ENCODE results near the gene ZNF692. TPM values are rescaled to one million over a fixed set of nuclear protein-coding genes. Genes with fewer than 3 reads are reported as not detected.
A peak's percentile ranks its signal among the peaks of the same experiment; 100 is the strongest.

The ZNF692 gene
- total RNA-seq, 1 experiment from 2014 or later: 48.5 TPM

GRCh38 chr1:248858096-248858890 lies 592 bp downstream of the ZNF692 start:
- intact Hi-C loops (cut with micrococcal nuclease; ENCODE audit: unreplicated experiment): loop anchor here (1.0 kb wide), 4 partner anchors 15 to 48 kb away; partner anchors contain the start of genes PGBD2 and ZNF672
- TSS peak; percentile 65 for BruUV-seq (replicated peaks)
- H3K36me3 Mint-ChIP-seq (ENCODE audit: insufficient read depth, unreplicated experiment): peaks cover 21% of the 10 kb centered on the region

GRCh38 chr1:248857749-248858095 lies 1.2 kb downstream of the ZNF692 start:
- Histone ChIP-seq H3K27me3 (replicated peaks; ENCODE audit: control insufficient read depth, insufficient read depth, low read length) (no peaks in the 10 kb centered on the region), H3K4me3 (ENCODE audit: low read depth, low read length) (peak overlapping the region; percentile 71), H3K4me1 (peaks cover 19% of the 10 kb centered on the region), H3K9me3 (no peaks in the 10 kb centered on the region), H3K36me3 (ENCODE audit: control insufficient read depth, insufficient read depth, low read length) (no peaks in the 10 kb centered on the region; the same call in 1 of the 2 replicates)
- BruUV-seq (replicated peaks): no TSS peak
- intact Hi-C loops (cut with micrococcal nuclease; ENCODE audit: unreplicated experiment): loop anchor here (1.0 kb wide), 4 partner anchors 16 to 49 kb away; partner anchors contain the start of genes PGBD2 and ZNF672
- peak overlapping the region; percentile 91 for H3K4me3 Mint-ChIP-seq (ENCODE audit: unreplicated experiment)
- H3K4me1 Mint-ChIP-seq (ENCODE audit: low read depth, unreplicated experiment): peaks cover 9% of the 10 kb centered on the region
- TF ChIP-seq CTCF (IDR thresholded peaks at IDR 0.05; ENCODE audit: insufficient read depth in 1 of 2, low read depth in 1 of 2, low read length in 1 of 2, severe bottlenecking in 1 of 2, unreplicated experiment in 1 of 2): no peak
- peaks cover 21% of the 10 kb centered on the region for H3K36me3 Mint-ChIP-seq (ENCODE audit: insufficient read depth, unreplicated experiment)
- peak overlapping the region; percentile 87 for H3K27ac Mint-ChIP-seq (ENCODE audit: unreplicated experiment)
- H3K9me3 Mint-ChIP-seq (ENCODE audit: unreplicated experiment): no peaks in the 10 kb centered on the region
- ChIA-PET CTCF (interaction anchor here (1.4 to 2.4 kb wide), 3 partner anchors 16 to 32 kb away, joined by 15 to 20 read pairs (median 19); partner anchors contain the start of genes SH3BP5L and ZNF672), POLR2A (interaction anchor here (0.7 to 3.5 kb wide), 4 partner anchors 16 to 49 kb away, joined by 3 to 38 read pairs (median 10); partner anchors contain the start of genes PGBD2, SH3BP5L and ZNF672)
- no peaks in the 10 kb centered on the region for H3K27me3 Mint-ChIP-seq (ENCODE audit: insufficient read depth, unreplicated experiment)
- no peak for DNase-seq

More at GRCh38 chr1:248858096-248858890, 592 bp downstream of the ZNF692 start:
- Histone ChIP-seq H3K27me3 (replicated peaks; ENCODE audit: control insufficient read depth, insufficient read depth, low read length) (no peaks in the 10 kb centered on the region), H3K36me3 (ENCODE audit: control insufficient read depth, insufficient read depth, low read length) (no peaks in the 10 kb centered on the region; the same call in 1 of the 2 replicates), H3K4me1 (peaks cover 21% of the 10 kb centered on the region), H3K4me3 (ENCODE audit: low read depth, low read length) (peak overlapping the region; percentile 71), H3K9me3 (no peaks in the 10 kb centered on the region)
- peak; percentile 48 to 76 for TF ChIP-seq CTCF (IDR thresholded peaks at IDR 0.05; ENCODE audit: insufficient read depth in 1 of 2, low read depth in 1 of 2, low read length in 1 of 2, severe bottlenecking in 1 of 2, unreplicated experiment in 1 of 2)
- H3K9me3 Mint-ChIP-seq (ENCODE audit: unreplicated experiment): no peaks in the 10 kb centered on the region
- peak; percentile 91 to 93 for DNase-seq
- H3K4me1 Mint-ChIP-seq (ENCODE audit: low read depth, unreplicated experiment): peaks cover 9% of the 10 kb centered on the region
- H3K27me3 Mint-ChIP-seq (ENCODE audit: insufficient read depth, unreplicated experiment): no peaks in the 10 kb centered on the region
- peak overlapping the region; percentile 91 for H3K4me3 Mint-ChIP-seq (ENCODE audit: unreplicated experiment)
- peak overlapping the region; percentile 87 for H3K27ac Mint-ChIP-seq (ENCODE audit: unreplicated experiment)
- CTCF ChIA-PET: interaction anchor here (0.6 to 2.4 kb wide), 7 partner anchors 15 to 48 kb away, joined by 3 to 20 read pairs (median 5); partner anchors contain the start of genes PGBD2, SH3BP5L and ZNF672
- POLR2A ChIA-PET: interaction anchor here (0.5 to 3.5 kb wide), 6 partner anchors 15 to 52 kb away, joined by 3 to 38 read pairs (median 7); partner anchors contain the start of genes PGBD2, SH3BP5L and ZNF672

GRCh38 chr1:248857201-248857600 lies 1.7 kb downstream of the ZNF692 start:
- peak overlapping the region; percentile 87 for H3K27ac Mint-ChIP-seq (ENCODE audit: unreplicated experiment)
- CTCF ChIA-PET: interaction anchor here (2.4 kb wide), 1 partner anchor 19 kb away, joined by 20 read pairs; the partner anchor contains the start of gene ZNF672
- BruUV-seq (replicated peaks): TSS peak; percentile 56

More at GRCh38 chr1:248857201-248857600, 1.7 kb downstream of the ZNF692 start:
- peaks cover 13% of the 10 kb centered on the region for H3K4me1 ChIP-seq
- no peaks in the 10 kb centered on the region for H3K27me3 ChIP-seq (replicated peaks; ENCODE audit: control insufficient read depth, insufficient read depth, low read length)
- intact Hi-C loops (cut with micrococcal nuclease; ENCODE audit: unreplicated experiment): no loop called here
- peak overlapping the region; percentile 71 for H3K4me3 ChIP-seq (ENCODE audit: low read depth, low read length)
- H3K36me3 ChIP-seq (ENCODE audit: control insufficient read depth, insufficient read depth, low read length): no peaks in the 10 kb centered on the region; the same call in 1 of the 2 replicates
- TF ChIP-seq CTCF (IDR thresholded peaks at IDR 0.05; ENCODE audit: insufficient read depth in 1 of 2, low read depth in 1 of 2, low read length in 1 of 2, severe bottlenecking in 1 of 2, unreplicated experiment in 1 of 2): no peak
- POLR2A ChIA-PET: interaction anchor here (3.5 kb wide), 1 partner anchor 19 kb away, joined by 38 read pairs; the partner anchor contains the start of gene ZNF672
- peaks cover 21% of the 10 kb centered on the region for H3K36me3 Mint-ChIP-seq (ENCODE audit: insufficient read depth, unreplicated experiment)
- no peak for DNase-seq
- H3K9me3 ChIP-seq: no peaks in the 10 kb centered on the region
- peaks cover 9% of the 10 kb centered on the region for H3K4me1 Mint-ChIP-seq (ENCODE audit: low read depth, unreplicated experiment)
- no peaks in the 10 kb centered on the region for H3K27me3 Mint-ChIP-seq (ENCODE audit: insufficient read depth, unreplicated experiment)
- H3K4me3 Mint-ChIP-seq (ENCODE audit: unreplicated experiment): peak overlapping the region; percentile 91
- H3K9me3 Mint-ChIP-seq (ENCODE audit: unreplicated experiment): no peaks in the 10 kb centered on the region
